Caco-2 (cell line): ENCODE results near the gene SMARCA4. TPM values are rescaled to one million over a fixed set of nuclear protein-coding genes. Genes with fewer than 3 reads are reported as not detected.

ENCODE experiments used
- BruUV-seq: library from RNA; stranded (reverse); fragments of 400-500 nt; replicated peaks from 2 replicates; lab custom pipeline; 2021; lab: Mats Ljungman, UMichigan
- CTCF ChIA-PET: fragments of 300-600 bp; sonication (Branson Sonifier 250); formaldehyde crosslinking; loops from one replicate; lab custom pipeline; 2022; ENCODE audit warnings: antibody characterized with exemption; lab: Charles Lee
- POLR2A ChIA-PET: fragments of 300-600 bp; sonication (Branson Sonifier 250); formaldehyde crosslinking; loops from one replicate; lab custom pipeline; 2022; ENCODE audit warnings: antibody characterized with exemption; lab: Charles Lee
- DNase-seq, 2 experiments: peaks; one replicate each; pipeline versions ENCODE4 v3.0.0 to v3.0.0-alpha.2; 2020 to 2022
- H3K27me3 ChIP-seq: replicated peaks from 2 replicates; pipeline ENCODE4 v1.6.0; 2011; ENCODE audit warnings: low read length; ENCODE audit not compliant: control insufficient read depth, insufficient read depth
- H3K36me3 ChIP-seq: 2 replicates; pipeline ENCODE4 v1.5.1; 2011; ENCODE audit warnings: low read length; ENCODE audit not compliant: control insufficient read depth, insufficient read depth
- H3K4me1 ChIP-seq: fragments of 250-450 bp; sonication (Bioruptor Pico); 2 replicates; pipeline ENCODE4 v1.5.1; 2020; ENCODE audit warnings: mild to moderate bottlenecking
- H3K4me3 ChIP-seq: 2 replicates; pipeline ENCODE4 v1.5.1; 2011; ENCODE audit warnings: low read depth, mild to moderate bottlenecking, control low read depth, low read length
- H3K9me3 ChIP-seq: fragments of 250-450 bp; sonication (Bioruptor Pico); 2 replicates; pipeline ENCODE4 v1.5.1; 2020; ENCODE audit warnings: mild to moderate bottlenecking, moderate library complexity
- H3K27ac Mint-ChIP-seq: one replicate; pipeline ENCODE4 v1.8.0; 2022; ENCODE audit warnings: mixed read lengths; ENCODE audit not compliant: unreplicated experiment
- H3K27me3 Mint-ChIP-seq: one replicate; pipeline ENCODE4 v1.8.0; 2022; ENCODE audit warnings: mixed read lengths; ENCODE audit not compliant: insufficient read depth, unreplicated experiment
- H3K36me3 Mint-ChIP-seq: one replicate; pipeline ENCODE4 v1.8.0; 2022; ENCODE audit warnings: mild to moderate bottlenecking, mixed read lengths; ENCODE audit not compliant: insufficient read depth, unreplicated experiment
- H3K4me1 Mint-ChIP-seq: one replicate; pipeline ENCODE4 v1.8.0; 2022; ENCODE audit warnings: low read depth, mixed read lengths; ENCODE audit not compliant: unreplicated experiment
- H3K4me3 Mint-ChIP-seq: one replicate; pipeline ENCODE4 v1.8.0; 2022; ENCODE audit warnings: mild to moderate bottlenecking, moderate library complexity, mixed read lengths; ENCODE audit not compliant: unreplicated experiment
- H3K9me3 Mint-ChIP-seq: one replicate; pipeline ENCODE4 v1.8.0; 2022; ENCODE audit warnings: mixed read lengths; ENCODE audit not compliant: unreplicated experiment
- CTCF ChIP-seq, 2 experiments: fragments of 200-600 bp in 1 of 2; IDR thresholded peaks; 1 replicate in 1 of 2; 2 replicates in 1 of 2; pipeline versions ENCODE4 v1.5.1 to v1.8.0; 2011 to 2022; ENCODE audit warnings: antibody characterized with exemption in 1 of 2, control low read depth in 1 of 2, inconsistent platforms in 1 of 2, low read depth in 1 of 2, low read length in 1 of 2, mild to moderate bottlenecking in 1 of 2, moderate library complexity in 1 of 2; ENCODE audit not compliant: insufficient read depth in 1 of 2, severe bottlenecking in 1 of 2, unreplicated experiment in 1 of 2
- intact Hi-C: fragments of 100-400 bp; cut with micrococcal nuclease; formaldehyde crosslinking; loops from one replicate; pipeline ENCODE4 v1.10.0; 2022; ENCODE audit not compliant: unreplicated experiment
- total RNA-seq: library from RNA; stranded (reverse); gene quantifications from 2 replicates; pipeline ENCODE4 v1.2.3, GENCODE V29; 2022

Gene SMARCA4
- total RNA-seq, 1 experiment from 2014 or later = 171 TPM

- ChIA-PET CTCF (no interaction called here), POLR2A (no interaction called here)
- Mint-ChIP-seq H3K9me3 (no peaks in the 10 kb centered on the region), H3K36me3 (peaks cover 42% of the 10 kb centered on the region), H3K4me1 (peaks cover under 1% of the 10 kb centered on the region), H3K4me3 (no peak overlapping the region), H3K27ac (no peak overlapping the region), H3K27me3 (no peaks in the 10 kb centered on the region)
- no TSS peak for BruUV-seq
- DNase-seq = no peak
- intact Hi-C loops = no loop called here
- no peak overlapping the region for H3K4me3 ChIP-seq
- H3K36me3 ChIP-seq = no peaks in the 10 kb centered on the region
- H3K4me1 ChIP-seq = peaks cover under 1% of the 10 kb centered on the region; the same call in 1 of the 2 replicates
- H3K9me3 ChIP-seq = no peaks in the 10 kb centered on the region
- no peak for TF ChIP-seq CTCF (IDR thresholded peaks at IDR 0.05; ENCODE audit: insufficient read depth in 1 of 2, low read depth in 1 of 2, low read length in 1 of 2, severe bottlenecking in 1 of 2, unreplicated experiment in 1 of 2)
- H3K27me3 ChIP-seq = no peaks in the 10 kb centered on the region
Observed at GRCh38 chr19:10981252-10981895, 20.5 kb downstream of the SMARCA4 start.

GRCh38 chr19:10983026-10983425 is 22.2 kb downstream of the SMARCA4 start:
- ChIA-PET CTCF (no interaction called here), POLR2A (no interaction called here)
- Histone ChIP-seq H3K4me3 (no peak overlapping the region), H3K36me3 (no peaks in the 10 kb centered on the region), H3K9me3 (no peaks in the 10 kb centered on the region), H3K27me3 (no peaks in the 10 kb centered on the region), H3K4me1 (no peaks in the 10 kb centered on the region)
- peaks cover 46% of the 10 kb centered on the region for H3K36me3 Mint-ChIP-seq
- no peaks in the 10 kb centered on the region for H3K4me1 Mint-ChIP-seq
- no peak for DNase-seq
- H3K27me3 Mint-ChIP-seq = no peaks in the 10 kb centered on the region
- no TSS peak for BruUV-seq
- no peak overlapping the region for H3K27ac Mint-ChIP-seq
- intact Hi-C loops = no loop called here
- H3K9me3 Mint-ChIP-seq = no peaks in the 10 kb centered on the region
- no peak overlapping the region for H3K4me3 Mint-ChIP-seq
- TF ChIP-seq CTCF (IDR thresholded peaks at IDR 0.05; ENCODE audit: insufficient read depth in 1 of 2, low read depth in 1 of 2, low read length in 1 of 2, severe bottlenecking in 1 of 2, unreplicated experiment in 1 of 2) = no peak

GRCh38 chr19:10984166-10984735 is 23.4 kb downstream of the SMARCA4 start:
- Mint-ChIP-seq H3K36me3 (peaks cover 45% of the 10 kb centered on the region), H3K27ac (no peak overlapping the region)

More at GRCh38 chr19:10984166-10984735, 23.4 kb downstream of the SMARCA4 start:
- POLR2A ChIA-PET = no interaction called here
- CTCF ChIA-PET = no interaction called here
- no TSS peak for BruUV-seq
- H3K9me3 ChIP-seq = no peaks in the 10 kb centered on the region
- H3K4me1 Mint-ChIP-seq = no peaks in the 10 kb centered on the region
- intact Hi-C loops = no loop called here
- H3K36me3 ChIP-seq = no peaks in the 10 kb centered on the region
- no peaks in the 10 kb centered on the region for H3K27me3 Mint-ChIP-seq
- H3K4me3 Mint-ChIP-seq = no peak overlapping the region
- H3K4me3 ChIP-seq = no peak overlapping the region
- TF ChIP-seq CTCF (IDR thresholded peaks at IDR 0.05; ENCODE audit: insufficient read depth in 1 of 2, low read depth in 1 of 2, low read length in 1 of 2, severe bottlenecking in 1 of 2, unreplicated experiment in 1 of 2) = peak in 1 of 2 experiments; percentile 21
- H3K27me3 ChIP-seq = no peaks in the 10 kb centered on the region
- no peak for DNase-seq
- H3K9me3 Mint-ChIP-seq = no peaks in the 10 kb centered on the region
- H3K4me1 ChIP-seq = no peaks in the 10 kb centered on the region
